Endothelial cell of umbilical vein (primary cell): ENCODE measurements around the gene B9D1. TPM values are rescaled to one million over a fixed set of nuclear protein-coding genes. Genes with fewer than 3 reads are reported as not detected.

Experiments used
- BruUV-seq: library from RNA; stranded (reverse); fragments of 400-500 nt; replicated peaks from 2 replicates; lab custom pipeline; 2021; lab: Mats Ljungman, UMichigan
- CTCF ChIA-PET: fragments of 300-600, 350-600 bp; sonication (Branson Sonifier 250); formaldehyde crosslinking; loops from one replicate; lab custom pipeline; 2021; ENCODE audit warnings: antibody characterized with exemption, inconsistent platforms; lab: Charles Lee
- POLR2A ChIA-PET: fragments of 300-600, 350-600 bp; sonication (Branson Sonifier 250); formaldehyde crosslinking; loops from one replicate; lab custom pipeline; 2021; ENCODE audit warnings: antibody characterized with exemption, inconsistent platforms; lab: Charles Lee
- DNase-seq: peaks from one replicate; pipeline ENCODE4 v3.0.0-alpha.2; 2011; ENCODE audit warnings: low read depth, low spot score
- FAIRE-seq: peaks from 2 replicates; lab custom pipeline; 2011; peaks lifted over from hg19 to GRCh38; lab: Jason Lieb, UNC
- H2AFZ ChIP-seq: 2 replicates; pipeline ENCODE4 v1.6.0; 2012; ENCODE audit warnings: low read depth, low read length, control low read depth, inconsistent platforms
- H3K27ac ChIP-seq: 2 replicates; pipeline ENCODE4 v1.5.1; 2011; ENCODE audit warnings: low read depth, mild to moderate bottlenecking, control low read depth, low read length, moderate library complexity; ENCODE audit not compliant: insufficient read depth
- H3K27me3 ChIP-seq, 2 experiments: 2 replicates each; pipeline versions ENCODE4 v1.6.0 to v1.6.1; 2011; ENCODE audit warnings: low read length in 2 of 2, mixed read lengths in 1 of 2; ENCODE audit not compliant: control insufficient read depth in 2 of 2, insufficient read depth in 2 of 2
- H3K36me3 ChIP-seq, 2 experiments: 2 replicates in 1 of 2; 3 replicates in 1 of 2; pipeline ENCODE4 v1.5.1; 2011; ENCODE audit warnings: low read length in 2 of 2, mild to moderate bottlenecking in 1 of 2, moderate library complexity in 1 of 2; ENCODE audit not compliant: control insufficient read depth in 2 of 2, insufficient read depth in 2 of 2; ENCODE audit errors: extremely low read depth in 1 of 2
- H3K4me1 ChIP-seq: 3 replicates; pipeline ENCODE4 v1.5.1; 2011; ENCODE audit warnings: mild to moderate bottlenecking, low read length; ENCODE audit not compliant: control insufficient read depth, insufficient read depth; ENCODE audit errors: extremely low read depth
- H3K4me2 ChIP-seq: 2 replicates; pipeline ENCODE4 v1.6.1; 2011; ENCODE audit warnings: low read length, control low read depth, mixed read lengths; ENCODE audit not compliant: insufficient read depth
- H3K4me3 ChIP-seq, 3 experiments: fragments of 200-600 bp in 1 of 3; sonication (generic), shearing (Covaris generic) in 1 of 3; replicated peaks in 1 of 3; 2 replicates each; pipeline ENCODE4 v1.5.1; 2011 to 2016; ENCODE audit warnings: control low read depth in 3 of 3, low read length in 3 of 3, mild to moderate bottlenecking in 2 of 3, inconsistent platforms in 1 of 3, low read depth in 1 of 3, moderate library complexity in 1 of 3; ENCODE audit not compliant: insufficient read depth in 1 of 3
- H3K79me2 ChIP-seq: 2 replicates; pipeline ENCODE4 v1.6.0; 2012; ENCODE audit warnings: low read length, inconsistent platforms; ENCODE audit not compliant: control insufficient read depth, insufficient read depth
- H3K9ac ChIP-seq: replicated peaks from 2 replicates; pipeline ENCODE3; 2011; ENCODE audit warnings: low read length, control low read depth; ENCODE audit not compliant: insufficient read depth; ENCODE audit errors: extremely low read depth
- H3K9me1 ChIP-seq: replicated peaks from 3 replicates; pipeline ENCODE4 v1.6.0; 2011; ENCODE audit warnings: mild to moderate bottlenecking, low read length; ENCODE audit not compliant: control insufficient read depth, insufficient read depth; ENCODE audit errors: extremely low read depth
- H3K9me3 ChIP-seq: replicated peaks from 2 replicates; pipeline ENCODE4 v1.5.1; 2012; ENCODE audit warnings: low read length, inconsistent platforms; ENCODE audit not compliant: control insufficient read depth, insufficient read depth
- H4K20me1 ChIP-seq: replicated peaks from 2 replicates; pipeline ENCODE3; 2011; ENCODE audit warnings: mild to moderate bottlenecking, low read length; ENCODE audit not compliant: control insufficient read depth, insufficient read depth; ENCODE audit errors: extremely low read depth
- CTCF ChIP-seq, 2 donors: IDR thresholded peaks; 1 replicate in 1 of 2; 2 replicates in 1 of 2; pipeline ENCODE4 v1.5.1; 2011; ENCODE audit warnings: low read length in 2 of 2, mild to moderate bottlenecking in 2 of 2, moderate library complexity in 2 of 2, control low read depth in 1 of 2, inconsistent platforms in 1 of 2, low read depth in 1 of 2; ENCODE audit not compliant: insufficient read depth in 1 of 2; ENCODE audit errors: extremely low read depth in 1 of 2
- EZH2 ChIP-seq: IDR thresholded peaks from 2 replicates; pipeline ENCODE4 v1.6.1; 2012; ENCODE audit warnings: borderline replicate concordance, low read depth, mild to moderate bottlenecking, moderate library complexity, low read length, inconsistent platforms; ENCODE audit not compliant: severe bottlenecking
- FOS ChIP-seq: IDR thresholded peaks from 2 replicates; pipeline ENCODE4 v1.6.1; 2011; ENCODE audit warnings: mild to moderate bottlenecking, low read length, moderate library complexity, borderline replicate concordance; ENCODE audit not compliant: insufficient read depth
- GATA2 ChIP-seq: IDR thresholded peaks from 2 replicates; pipeline ENCODE4 v1.7.0; 2011; ENCODE audit warnings: low read depth, mild to moderate bottlenecking, moderate library complexity, mixed read lengths, low read length; ENCODE audit not compliant: insufficient read length, insufficient read depth
- JUN ChIP-seq: IDR thresholded peaks from 2 replicates; pipeline ENCODE4 v1.6.1; 2011; ENCODE audit warnings: borderline replicate concordance, low read depth; ENCODE audit not compliant: insufficient read length, insufficient read depth
- MAX ChIP-seq: IDR thresholded peaks from 2 replicates; pipeline ENCODE4 v1.6.1; 2011; ENCODE audit not compliant: insufficient read depth, insufficient read length
- MYC ChIP-seq: IDR thresholded peaks from one replicate; pipeline ENCODE4 v1.6.1; 2011; ENCODE audit warnings: mild to moderate bottlenecking, low read depth, low read length
- POLR2A ChIP-seq: IDR thresholded peaks from 2 replicates; pipeline ENCODE4 v1.6.1; 2012; ENCODE audit warnings: low read depth, mild to moderate bottlenecking, control low read depth, low read length
- POLR2AphosphoS5 ChIP-seq: IDR thresholded peaks from 2 replicates; pipeline ENCODE4 v1.6.1; 2012; ENCODE audit warnings: low read depth, mild to moderate bottlenecking, control low read depth, low read length, moderate library complexity; ENCODE audit not compliant: insufficient read depth
- dilution Hi-C: fragments of 300-500 bp; cut with MboI; formaldehyde crosslinking; loops from one replicate; pipeline ENCODE4 v1.15.0; 2019; ENCODE audit warnings: low sequenced_read_pairs; ENCODE audit not compliant: extremely low pct_ligation_motif_present
- intact Hi-C: fragments of 100-400 bp; cut with micrococcal nuclease; formaldehyde crosslinking; loops from one replicate; pipeline ENCODE4 v1.10.0; 2022
- polyA plus RNA-seq, 4 experiments: library from polyadenylated mRNA; depleted of rRNA in 3 of 4; stranded (reverse) in 3 of 4; unstranded in 1 of 4; fragments of >200 nt; gene quantifications; 2 replicates each; pipeline versions ENCODE4 v1.2.1 to v1.2.3, GENCODE V29; 2011 to 2012; ENCODE audit warnings: missing spikeins in 1 of 4
- total RNA-seq: library from RNA; stranded (reverse); gene quantifications from 2 replicates; pipeline ENCODE4 v1.2.3, GENCODE V29; 2021

Gene B9D1
- total and polyA plus RNA-seq, 2 donors (not counting 3 experiments of a cell fraction or from before 2014, with no cell fraction given): 20.5 to 55.8 TPM

- no peak overlapping the region for H3K4me3 ChIP-seq
- no TSS peak for BruUV-seq
- peaks cover 5% of the 10 kb centered on the region for H3K79me2 ChIP-seq
- ChIA-PET CTCF (interaction anchor here (1.0 to 4.2 kb wide), 3 partner anchors 9 to 73 kb away, joined by 3 to 23 read pairs (median 4); partner anchors contain the start of gene B9D1), POLR2A (no interaction called here)
- no peak overlapping the region for H3K9ac ChIP-seq
- H2AFZ ChIP-seq: no peak overlapping the region
- no peaks in the 10 kb centered on the region for H3K27me3 ChIP-seq
- intact Hi-C loops (no loop called here), dilution Hi-C loops (no loop called here)
- no peak for TF ChIP-seq GATA2
- TF ChIP-seq MYC: no peak
- TF ChIP-seq CTCF (IDR thresholded peaks at IDR 0.05; ENCODE audit: extremely low read depth in 1 of 2, insufficient read depth in 1 of 2, low read depth in 1 of 2, low read length in 2 of 2): no peak
- TF ChIP-seq EZH2: no peak
- TF ChIP-seq MAX: no peak
- TF ChIP-seq POLR2A: no peak
- no peak for TF ChIP-seq POLR2AphosphoS5
- no peak for TF ChIP-seq FOS
- TF ChIP-seq JUN: no peak
- no peak for DNase-seq
- peaks cover 1% of the 10 kb centered on the region for H3K4me1 ChIP-seq
- H3K36me3 ChIP-seq: no peaks in the 10 kb centered on the region
- no peak overlapping the region for H3K4me2 ChIP-seq
- FAIRE-seq: no peak
- no peaks in the 10 kb centered on the region for H4K20me1 ChIP-seq
- H3K9me1 ChIP-seq: no peaks in the 10 kb centered on the region
- H3K9me3 ChIP-seq: no peaks in the 10 kb centered on the region
- no peak overlapping the region for H3K27ac ChIP-seq
Observed at GRCh38 chr17:19374136-19374535, 11.6 kb upstream of the B9D1 start.
